ENCODE data around the gene IGF2BP3. TPM values are rescaled to one million over a fixed set of nuclear protein-coding genes. Genes with fewer than 3 reads are reported as not detected.

Gene IGF2BP3
- polyA plus RNA-seq, 4 donors = 0.75 to 66.3 TPM; not detected in 2

DNA sequence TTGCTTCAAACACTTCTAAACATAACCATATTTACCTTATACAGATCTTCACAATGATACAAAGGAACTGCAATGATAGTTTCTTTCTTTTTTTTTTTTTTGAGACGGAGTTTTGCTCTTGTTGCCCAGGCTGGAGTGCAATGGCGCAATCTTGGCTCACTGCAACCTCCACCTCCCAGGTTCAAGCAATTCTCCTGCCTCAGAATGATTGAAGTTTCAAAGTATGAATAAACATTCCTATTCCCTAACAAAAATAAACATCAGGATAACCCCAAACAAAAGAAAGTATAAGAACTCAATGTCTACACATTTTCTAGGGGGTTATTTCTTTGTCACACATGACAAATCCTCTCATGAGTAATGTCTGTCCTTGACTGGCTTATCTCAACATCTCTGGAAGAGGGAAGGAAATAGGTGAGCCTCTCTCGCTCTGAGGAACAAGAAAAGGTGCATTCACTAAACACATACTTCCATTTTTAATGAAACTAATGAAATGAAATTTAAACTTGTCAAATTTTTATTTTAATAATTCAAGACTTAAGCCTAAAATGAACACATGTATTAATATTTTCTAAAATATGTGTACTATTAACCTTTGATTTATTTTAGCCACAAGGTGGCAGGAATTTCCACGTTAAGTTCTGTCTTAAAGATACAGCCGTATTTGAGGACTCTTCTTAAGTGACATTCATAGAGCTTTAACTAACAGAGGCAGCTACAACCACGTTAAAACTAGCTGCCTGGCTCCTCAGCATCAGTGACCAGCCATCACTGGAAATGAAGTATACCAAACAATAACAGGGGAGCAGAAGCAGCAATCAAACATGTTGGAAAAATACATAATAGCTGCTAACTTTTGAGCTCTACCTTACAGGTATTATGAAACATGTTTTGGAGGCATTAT lies 112.8 kb downstream of the IGF2BP3 start:
- peak; percentile 36 to 65 for DNase-seq
- Histone ChIP-seq H3K36me3 (ENCODE audit: control insufficient read depth in 3 of 3, insufficient read depth in 2 of 3, low read depth in 1 of 3, low read length in 3 of 3) (peaks cover 0 to 6% (median 0%) of the 10 kb centered on the region in 3 donors), H3K4me3 (ENCODE audit: low read depth in 1 of 3, low read length in 3 of 3) (no peak overlapping the region), H3K27ac (ENCODE audit: low read depth in 1 of 3, low read length in 2 of 3) (no peak overlapping the region), H3K9me3 (ENCODE audit: control insufficient read depth in 2 of 2, insufficient read depth in 1 of 2, low read depth in 1 of 2, low read length in 1 of 2) (no peaks in the 10 kb centered on the region), H3K27me3 (ENCODE audit: control insufficient read depth in 3 of 3, insufficient read depth in 3 of 3, low read length in 3 of 3) (no peaks in the 10 kb centered on the region), H3K4me1 (ENCODE audit: control insufficient read depth in 3 of 3, insufficient read depth in 2 of 3, low read depth in 1 of 3, low read length in 2 of 3) (peaks cover 0 to 3% (median 0%) of the 10 kb centered on the region in 3 donors)
- 5 to 22% (median 10%) methylated on average over 6 of the region's 6 CpGs for WGBS, 3 donors
- no peak for FAIRE-seq

DNA sequence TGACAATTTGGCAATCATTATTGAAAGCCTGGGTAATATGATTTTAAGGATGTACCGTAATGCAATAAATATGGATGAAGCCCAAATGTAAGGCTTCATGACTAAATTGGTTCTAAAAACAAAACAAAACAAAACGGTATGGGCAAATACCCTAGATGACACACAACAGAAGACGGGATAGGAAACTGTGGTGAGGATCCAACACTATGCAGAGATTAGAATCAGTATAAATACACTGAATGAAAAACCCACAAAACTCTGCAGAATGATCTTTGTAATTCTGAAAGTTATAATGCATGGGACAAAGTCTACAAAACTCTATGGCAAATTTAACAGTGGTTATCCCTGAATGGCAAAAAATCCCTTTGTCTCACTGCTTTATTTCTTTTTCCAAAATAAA lies 113.6 kb downstream of the IGF2BP3 start:
- no peaks in the 10 kb centered on the region for H3K9me3 ChIP-seq (ENCODE audit: control insufficient read depth in 2 of 2, insufficient read depth in 1 of 2, low read depth in 1 of 2, low read length in 1 of 2)
- WGBS, 3 donors = 29 to 61% (median 32%) methylated on average over 3 of the region's 3 CpGs
- no peak for DNase-seq
- no peak overlapping the region for H3K27ac ChIP-seq (ENCODE audit: low read depth in 1 of 3, low read length in 2 of 3)
- peaks cover 0 to 3% (median 0%) of the 10 kb centered on the region in 3 donors for H3K4me1 ChIP-seq (ENCODE audit: control insufficient read depth in 3 of 3, insufficient read depth in 2 of 3, low read depth in 1 of 3, low read length in 2 of 3)
- no peak for FAIRE-seq
- no peak overlapping the region for H3K4me3 ChIP-seq (ENCODE audit: low read depth in 1 of 3, low read length in 3 of 3)
- H3K36me3 ChIP-seq (ENCODE audit: control insufficient read depth in 3 of 3, insufficient read depth in 2 of 3, low read depth in 1 of 3, low read length in 3 of 3) = peaks cover 0 to 6% (median 0%) of the 10 kb centered on the region in 3 donors
- H3K27me3 ChIP-seq (ENCODE audit: control insufficient read depth in 3 of 3, insufficient read depth in 3 of 3, low read length in 3 of 3) = no peaks in the 10 kb centered on the region

DNA sequence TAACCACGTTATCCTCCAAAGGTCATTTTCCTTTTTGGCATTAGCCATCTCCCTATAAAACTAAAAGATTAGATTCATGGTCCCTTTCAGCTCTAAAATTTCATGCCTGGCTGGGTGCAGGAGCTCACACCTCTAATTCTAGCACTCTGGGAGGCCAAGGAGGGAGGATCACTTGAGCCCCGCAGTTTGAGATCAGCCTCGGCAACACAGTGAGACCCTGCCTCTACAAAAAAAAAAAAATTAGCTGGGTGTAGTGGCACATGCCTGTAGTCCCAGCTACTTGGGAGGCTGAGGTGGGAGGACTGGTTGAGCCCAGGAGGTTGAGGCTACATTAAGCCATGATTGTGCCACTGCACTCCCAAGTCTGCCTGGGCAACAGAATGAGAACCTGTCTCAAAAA lies 114.1 kb downstream of the IGF2BP3 start:
- peaks cover 0 to 3% (median 0%) of the 10 kb centered on the region in 3 donors for H3K4me1 ChIP-seq (ENCODE audit: control insufficient read depth in 3 of 3, insufficient read depth in 2 of 3, low read depth in 1 of 3, low read length in 2 of 3)
- FAIRE-seq (no peak), DNase-seq (no peak)
- no peak overlapping the region for H3K4me3 ChIP-seq (ENCODE audit: low read depth in 1 of 3, low read length in 3 of 3)
- H3K36me3 ChIP-seq (ENCODE audit: control insufficient read depth in 3 of 3, insufficient read depth in 2 of 3, low read depth in 1 of 3, low read length in 3 of 3) = peaks cover 0 to 8% (median 0%) of the 10 kb centered on the region in 3 donors
- no peak overlapping the region for H3K27ac ChIP-seq (ENCODE audit: low read depth in 1 of 3, low read length in 2 of 3)
- no peaks in the 10 kb centered on the region for H3K27me3 ChIP-seq (ENCODE audit: control insufficient read depth in 3 of 3, insufficient read depth in 3 of 3, low read length in 3 of 3)
- 41 to 69% (median 53%) methylated on average over 2 to 3 of the region's 3 CpGs for WGBS, 3 donors
- no peaks in the 10 kb centered on the region for H3K9me3 ChIP-seq (ENCODE audit: control insufficient read depth in 2 of 2, insufficient read depth in 1 of 2, low read depth in 1 of 2, low read length in 1 of 2)

DNA sequence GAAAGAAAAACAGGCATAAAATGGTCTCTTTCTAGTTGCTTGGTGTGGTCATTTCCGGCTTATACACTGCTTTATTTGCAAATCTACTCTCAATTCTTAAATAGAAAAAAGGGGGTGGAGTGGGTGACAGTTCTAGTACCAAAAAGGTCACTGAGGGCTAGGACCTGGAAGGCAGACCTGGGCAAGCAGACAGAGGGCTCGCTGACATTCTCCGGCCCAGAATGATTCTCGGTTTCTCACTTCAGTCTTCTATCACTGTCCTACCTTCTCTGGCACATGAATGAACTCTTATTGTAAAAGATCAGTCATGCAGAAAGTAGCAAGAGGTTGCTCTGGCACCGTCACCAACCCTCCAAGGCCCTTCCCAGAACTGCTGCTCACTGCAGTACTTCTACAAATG lies 117.1 kb downstream of the IGF2BP3 start:
- H3K27ac ChIP-seq (ENCODE audit: low read depth in 1 of 3, low read length in 2 of 3) = no peak overlapping the region
- WGBS, 3 donors = 89 to 94% (median 91%) methylated on average over 5 of the region's 5 CpGs
- H3K4me1 ChIP-seq (ENCODE audit: control insufficient read depth in 3 of 3, insufficient read depth in 2 of 3, low read depth in 1 of 3, low read length in 2 of 3) = peaks cover 0 to 3% (median 0%) of the 10 kb centered on the region in 3 donors
- no peak overlapping the region for H3K4me3 ChIP-seq (ENCODE audit: low read depth in 1 of 3, low read length in 3 of 3)
- DNase-seq (no peak), FAIRE-seq (no peak)
- H3K27me3 ChIP-seq (ENCODE audit: control insufficient read depth in 3 of 3, insufficient read depth in 3 of 3, low read length in 3 of 3) = no peaks in the 10 kb centered on the region
- H3K36me3 ChIP-seq (ENCODE audit: control insufficient read depth in 3 of 3, insufficient read depth in 2 of 3, low read depth in 1 of 3, low read length in 3 of 3) = peaks cover 0 to 11% (median 0%) of the 10 kb centered on the region in 3 donors
- no peaks in the 10 kb centered on the region for H3K9me3 ChIP-seq (ENCODE audit: control insufficient read depth in 2 of 2, insufficient read depth in 1 of 2, low read depth in 1 of 2, low read length in 1 of 2)

DNA sequence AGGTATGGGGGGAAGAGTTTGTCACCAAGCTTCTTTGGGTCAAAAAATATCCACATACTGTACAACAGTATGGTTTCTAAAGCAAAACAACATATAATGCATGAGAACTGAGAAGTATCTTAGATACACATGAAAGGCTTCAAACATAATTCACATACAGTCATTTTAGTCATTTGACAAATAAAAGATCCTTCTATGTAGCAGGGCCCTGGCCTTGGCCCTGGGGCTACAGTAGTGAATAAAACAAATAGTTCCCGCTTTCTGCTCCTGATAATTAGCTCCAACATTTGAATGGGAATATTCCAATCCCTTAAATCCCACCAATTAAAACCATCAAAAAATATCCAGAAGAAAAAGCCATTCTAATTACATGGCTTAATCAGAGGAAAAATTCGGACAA lies 119.8 kb downstream of the IGF2BP3 start:
- 89 to 98% (median 95%) methylated on average over 2 of the region's 2 CpGs for WGBS, 3 donors
- H3K27ac ChIP-seq (ENCODE audit: low read depth in 1 of 3, low read length in 2 of 3) = no peak overlapping the region
- FAIRE-seq = no peak
- peaks cover 0 to 15% (median 0%) of the 10 kb centered on the region in 3 donors for H3K36me3 ChIP-seq (ENCODE audit: control insufficient read depth in 3 of 3, insufficient read depth in 2 of 3, low read depth in 1 of 3, low read length in 3 of 3)
- H3K9me3 ChIP-seq (ENCODE audit: control insufficient read depth in 2 of 2, insufficient read depth in 1 of 2, low read depth in 1 of 2, low read length in 1 of 2) = no peaks in the 10 kb centered on the region
- H3K4me1 ChIP-seq (ENCODE audit: control insufficient read depth in 3 of 3, insufficient read depth in 2 of 3, low read depth in 1 of 3, low read length in 2 of 3) = peaks cover 0 to 2% (median 0%) of the 10 kb centered on the region in 3 donors
- H3K27me3 ChIP-seq (ENCODE audit: control insufficient read depth in 3 of 3, insufficient read depth in 3 of 3, low read length in 3 of 3) = no peaks in the 10 kb centered on the region
- no peak overlapping the region for H3K4me3 ChIP-seq (ENCODE audit: low read depth in 1 of 3, low read length in 3 of 3)
- DNase-seq = no peak

DNA sequence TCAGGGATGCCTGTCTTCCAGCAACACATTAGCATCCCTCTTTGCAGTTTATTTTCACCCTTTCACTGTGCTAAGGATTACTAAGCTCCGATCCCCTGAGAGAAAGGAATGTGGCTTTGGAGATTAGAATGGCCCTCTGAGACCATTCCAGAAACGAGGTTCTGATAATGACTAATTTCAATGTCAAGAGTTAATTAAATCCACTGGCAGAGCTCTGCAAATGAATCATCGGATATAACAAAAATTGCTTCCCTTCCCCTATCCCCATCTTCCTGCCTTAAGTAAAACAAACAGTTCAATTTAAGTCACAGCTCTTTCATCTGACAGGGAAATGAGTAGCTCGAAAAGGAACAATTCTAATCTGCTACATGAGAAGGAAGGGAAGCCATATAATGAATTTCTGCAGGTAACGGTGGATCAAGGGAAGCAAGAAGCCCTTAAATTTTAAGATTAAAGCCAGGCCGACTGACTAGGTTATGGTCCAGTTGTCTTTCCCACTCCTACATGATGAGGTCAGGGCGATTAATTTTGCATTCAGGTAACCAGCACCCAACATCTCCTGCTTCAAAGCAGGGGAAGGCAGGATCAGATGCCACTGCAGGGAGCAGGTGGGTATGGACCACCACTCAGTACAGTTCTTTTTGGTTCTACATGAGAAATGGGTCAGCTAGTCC lies 120.7 kb downstream of the IGF2BP3 start:
- H3K36me3 ChIP-seq (ENCODE audit: control insufficient read depth in 3 of 3, insufficient read depth in 2 of 3, low read depth in 1 of 3, low read length in 3 of 3) = peaks cover 0 to 19% (median 0%) of the 10 kb centered on the region in 3 donors
- H3K4me3 ChIP-seq (ENCODE audit: low read depth in 1 of 3, low read length in 3 of 3) = no peak overlapping the region
- H3K27ac ChIP-seq (ENCODE audit: low read depth in 1 of 3, low read length in 2 of 3) = no peak overlapping the region
- DNase-seq (no peak), FAIRE-seq (no peak)
- H3K9me3 ChIP-seq (ENCODE audit: control insufficient read depth in 2 of 2, insufficient read depth in 1 of 2, low read depth in 1 of 2, low read length in 1 of 2) = no peaks in the 10 kb centered on the region
- no peaks in the 10 kb centered on the region for H3K27me3 ChIP-seq (ENCODE audit: control insufficient read depth in 3 of 3, insufficient read depth in 3 of 3, low read length in 3 of 3)
- H3K4me1 ChIP-seq (ENCODE audit: control insufficient read depth in 3 of 3, insufficient read depth in 2 of 3, low read depth in 1 of 3, low read length in 2 of 3) = peaks cover 0 to 2% (median 0%) of the 10 kb centered on the region in 3 donors
- 70 to 77% (median 72%) methylated on average over 7 of the region's 7 CpGs for WGBS, 3 donors

DNA sequence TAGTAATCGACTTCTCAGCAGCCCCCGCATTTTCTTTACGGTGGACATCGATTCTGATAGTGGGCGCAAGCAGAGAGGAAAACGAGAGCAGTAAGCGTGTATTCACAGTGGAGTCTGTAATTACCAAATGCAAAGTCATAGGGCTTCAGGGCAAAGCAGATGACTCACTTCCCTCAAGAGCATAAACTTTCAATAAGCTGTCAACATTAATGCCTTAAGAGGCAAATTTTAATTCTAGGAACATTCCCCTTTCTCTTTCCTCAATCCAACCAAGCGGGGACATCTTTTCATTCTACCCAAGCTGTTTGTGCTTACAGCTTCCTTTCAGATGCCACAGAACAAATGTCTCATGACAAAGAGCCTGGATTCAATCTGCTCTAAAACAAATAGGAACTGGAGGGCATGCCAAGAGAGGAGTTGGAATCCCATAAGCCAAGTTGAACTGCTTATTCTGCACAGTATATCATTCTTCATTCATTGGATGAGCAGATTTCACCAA lies 122.6 kb downstream of the IGF2BP3 start:
- Histone ChIP-seq H3K4me3 (ENCODE audit: low read depth in 1 of 3, low read length in 3 of 3) (no peak overlapping the region), H3K27ac (ENCODE audit: low read depth in 1 of 3, low read length in 2 of 3) (no peak overlapping the region), H3K36me3 (ENCODE audit: control insufficient read depth in 3 of 3, insufficient read depth in 2 of 3, low read depth in 1 of 3, low read length in 3 of 3) (peaks cover 0 to 15% (median 0%) of the 10 kb centered on the region in 3 donors), H3K9me3 (ENCODE audit: control insufficient read depth in 2 of 2, insufficient read depth in 1 of 2, low read depth in 1 of 2, low read length in 1 of 2) (no peaks in the 10 kb centered on the region), H3K4me1 (ENCODE audit: control insufficient read depth in 3 of 3, insufficient read depth in 2 of 3, low read depth in 1 of 3, low read length in 2 of 3) (peaks cover 0 to 2% (median 0%) of the 10 kb centered on the region in 3 donors), H3K27me3 (ENCODE audit: control insufficient read depth in 3 of 3, insufficient read depth in 3 of 3, low read length in 3 of 3) (no peaks in the 10 kb centered on the region)
- DNase-seq (no peak), FAIRE-seq (no peak)
- WGBS, 3 donors = 72 to 87% (median 87%) methylated on average over 8 of the region's 8 CpGs

DNA sequence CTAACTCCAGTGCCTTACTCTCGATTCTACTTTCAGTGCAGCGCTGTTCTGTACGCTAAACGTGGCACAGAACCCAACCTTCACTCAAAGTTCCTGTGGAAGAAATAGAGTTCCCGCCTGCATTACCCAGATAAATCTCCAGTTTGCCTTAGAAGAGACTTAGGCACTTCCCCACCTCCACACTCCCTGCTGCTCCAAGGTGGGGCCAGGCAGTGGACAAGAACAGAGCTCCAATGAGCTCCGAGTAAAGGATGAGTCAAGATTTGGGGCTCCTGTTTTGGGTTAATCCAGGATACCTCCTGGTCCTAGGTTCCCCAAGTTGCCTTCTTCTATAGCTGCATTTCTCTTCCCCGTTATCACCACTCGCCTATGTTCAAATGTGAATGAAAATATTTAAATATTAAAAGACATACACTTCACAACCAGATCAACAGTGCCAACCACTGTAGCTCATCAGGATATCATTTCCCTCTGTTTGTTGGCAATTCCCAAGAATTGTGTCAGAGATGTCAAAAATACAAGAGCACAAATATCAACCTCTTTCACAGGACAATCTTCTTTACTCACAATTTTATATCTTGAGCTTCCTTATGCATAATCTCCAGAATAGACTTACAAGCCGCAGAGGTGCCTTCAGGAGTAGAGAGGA lies 123.1 kb downstream of the IGF2BP3 start:
- Histone ChIP-seq H3K27ac (ENCODE audit: low read depth in 1 of 3, low read length in 2 of 3) (no peak overlapping the region), H3K4me1 (ENCODE audit: control insufficient read depth in 3 of 3, insufficient read depth in 2 of 3, low read depth in 1 of 3, low read length in 2 of 3) (peaks cover 0 to 2% (median 0%) of the 10 kb centered on the region in 3 donors), H3K4me3 (ENCODE audit: low read depth in 1 of 3, low read length in 3 of 3) (no peak overlapping the region), H3K27me3 (ENCODE audit: control insufficient read depth in 3 of 3, insufficient read depth in 3 of 3, low read length in 3 of 3) (no peaks in the 10 kb centered on the region), H3K36me3 (ENCODE audit: control insufficient read depth in 3 of 3, insufficient read depth in 2 of 3, low read depth in 1 of 3, low read length in 3 of 3) (peaks cover 0 to 15% (median 0%) of the 10 kb centered on the region in 3 donors), H3K9me3 (ENCODE audit: control insufficient read depth in 2 of 2, insufficient read depth in 1 of 2, low read depth in 1 of 2, low read length in 1 of 2) (no peaks in the 10 kb centered on the region)
- WGBS, 3 donors = 88 to 95% (median 93%) methylated on average over 9 of the region's 9 CpGs
- no peak for FAIRE-seq
- no peak for DNase-seq

All from small intestine (tissue), 7 donors.